Suprapubic skin (tissue), 3 donors: ENCODE data around the gene PTX4.

Experiments
- EP300 ChIP-seq: sonication (generic); formaldehyde crosslinking; IDR thresholded peaks from one replicate; pipeline ENCODE4 v1.6.1; 2017; ENCODE audit warnings: antibody characterized with exemption
- POLR2A ChIP-seq, 2 donors: fragments of 450-650 bp; IDR thresholded peaks; one replicate each; pipeline ENCODE4 v1.6.1; 2017; ENCODE audit warnings: antibody characterized with exemption in 2 of 2, mild to moderate bottlenecking in 2 of 2, moderate library complexity in 2 of 2
- TF ChIP-seq, protein P1 (sequence below), 2 donors: fragments of 200-600 bp in 1 of 2; fragments of 450-650 bp in 1 of 2; sonication (generic) in 1 of 2; IDR thresholded peaks; one replicate each; pipeline ENCODE4 v1.5.1; 2016 to 2019; ENCODE audit warnings: antibody characterized with exemption in 2 of 2, mild to moderate bottlenecking in 1 of 2, moderate library complexity in 1 of 2

DNA sequence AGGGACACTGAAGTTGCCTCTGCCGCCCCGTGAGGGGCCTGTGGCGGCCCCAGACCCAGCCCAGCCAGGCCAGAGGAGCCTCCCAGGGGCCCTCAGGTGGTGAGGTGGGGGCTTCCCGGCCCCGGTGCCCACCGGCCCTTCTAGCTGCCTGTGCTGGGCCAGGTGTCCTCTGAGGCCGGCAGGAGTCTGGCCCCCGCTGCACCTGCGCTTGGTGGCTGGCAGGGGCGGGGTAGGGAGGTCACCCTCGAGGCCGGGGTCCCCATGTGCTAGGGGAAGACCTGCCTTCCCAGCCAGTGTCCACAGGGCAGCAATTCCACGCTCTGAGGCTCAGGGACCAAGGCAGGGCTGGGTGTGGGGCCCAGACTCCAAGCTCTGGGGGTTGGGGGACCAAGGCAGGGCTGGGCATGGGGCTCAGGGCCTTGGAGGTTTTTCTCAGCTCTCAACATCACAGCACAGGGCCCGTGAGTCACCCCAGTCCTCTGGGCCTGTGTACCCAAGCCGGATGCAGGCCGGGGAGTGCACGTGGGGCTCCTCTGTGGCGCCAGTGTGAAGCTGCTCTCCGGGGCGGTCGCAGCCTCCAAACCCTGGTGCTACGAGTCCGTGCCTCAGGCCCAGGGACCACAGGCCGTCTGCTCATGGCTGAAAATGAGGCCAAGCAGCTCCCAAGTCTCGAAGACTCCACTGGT, 43.1 kb downstream of the PTX4 start:
- TF ChIP-seq, protein P1, sequence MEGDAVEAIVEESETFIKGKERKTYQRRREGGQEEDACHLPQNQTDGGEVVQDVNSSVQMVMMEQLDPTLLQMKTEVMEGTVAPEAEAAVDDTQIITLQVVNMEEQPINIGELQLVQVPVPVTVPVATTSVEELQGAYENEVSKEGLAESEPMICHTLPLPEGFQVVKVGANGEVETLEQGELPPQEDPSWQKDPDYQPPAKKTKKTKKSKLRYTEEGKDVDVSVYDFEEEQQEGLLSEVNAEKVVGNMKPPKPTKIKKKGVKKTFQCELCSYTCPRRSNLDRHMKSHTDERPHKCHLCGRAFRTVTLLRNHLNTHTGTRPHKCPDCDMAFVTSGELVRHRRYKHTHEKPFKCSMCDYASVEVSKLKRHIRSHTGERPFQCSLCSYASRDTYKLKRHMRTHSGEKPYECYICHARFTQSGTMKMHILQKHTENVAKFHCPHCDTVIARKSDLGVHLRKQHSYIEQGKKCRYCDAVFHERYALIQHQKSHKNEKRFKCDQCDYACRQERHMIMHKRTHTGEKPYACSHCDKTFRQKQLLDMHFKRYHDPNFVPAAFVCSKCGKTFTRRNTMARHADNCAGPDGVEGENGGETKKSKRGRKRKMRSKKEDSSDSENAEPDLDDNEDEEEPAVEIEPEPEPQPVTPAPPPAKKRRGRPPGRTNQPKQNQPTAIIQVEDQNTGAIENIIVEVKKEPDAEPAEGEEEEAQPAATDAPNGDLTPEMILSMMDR (IDR thresholded peaks at IDR 0.05) = no peak
- TF ChIP-seq POLR2A (IDR thresholded peaks at IDR 0.05) (no peak), EP300 (no peak)
